HG02885 (cell line): ENCODE measurements around the gene MEX3C.

Experiments
- ATAC-seq: cut with Tn5 transposase; IDR thresholded peaks from one replicate; pipeline ENCODE4 v1.9.1; 2021; ENCODE audit warnings: mild to moderate bottlenecking; ENCODE audit not compliant: unreplicated experiment, poor library complexity

MEX3C gene

DNA sequence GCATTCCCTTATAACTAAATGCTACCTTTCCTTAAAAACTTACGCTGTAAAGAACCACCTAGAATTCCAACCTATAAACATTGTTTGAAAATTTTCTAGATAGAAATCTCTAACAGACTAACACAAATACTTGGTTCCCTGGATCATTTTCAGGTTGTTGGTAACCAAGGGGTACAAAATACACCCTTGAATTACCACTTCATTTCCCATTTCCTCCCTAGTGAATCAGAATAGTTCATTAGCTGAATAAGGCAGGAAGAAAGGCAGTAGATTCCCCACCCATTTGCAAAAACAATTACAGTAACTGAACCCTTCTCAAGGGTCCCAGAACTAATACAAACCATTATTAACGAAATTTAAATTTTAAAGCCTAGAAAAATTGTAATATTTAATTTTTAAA, 5.5 kb downstream of the MEX3C start:
- no peak for ATAC-seq

DNA sequence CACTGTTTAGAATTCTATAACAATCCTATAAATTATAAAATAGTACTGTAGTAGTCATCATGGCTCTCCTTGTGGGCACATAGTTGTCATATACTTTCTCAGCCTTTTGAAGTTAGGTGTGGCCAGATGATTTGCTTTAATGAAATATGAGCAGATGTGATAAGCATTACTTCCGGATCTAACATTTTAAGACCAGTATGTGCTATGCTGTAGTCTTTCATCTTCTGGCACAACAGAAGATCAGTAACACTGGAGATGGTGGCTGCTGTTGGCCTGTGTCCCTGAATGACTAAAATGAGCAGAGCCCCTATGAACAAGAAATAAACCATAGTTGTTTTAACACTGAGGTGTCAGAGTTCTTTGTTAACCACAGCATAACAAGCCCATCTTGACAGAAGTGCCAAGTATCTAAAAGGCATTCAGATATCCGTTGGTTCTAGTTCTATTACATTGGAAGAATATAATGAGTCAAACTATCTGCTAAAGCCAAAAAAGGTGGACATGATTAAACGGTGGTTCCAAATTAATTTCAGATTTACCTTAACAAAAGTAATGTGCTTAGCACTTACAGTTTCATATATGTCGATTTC, 6.3 kb downstream of the MEX3C start:
- ATAC-seq: no peak

DNA sequence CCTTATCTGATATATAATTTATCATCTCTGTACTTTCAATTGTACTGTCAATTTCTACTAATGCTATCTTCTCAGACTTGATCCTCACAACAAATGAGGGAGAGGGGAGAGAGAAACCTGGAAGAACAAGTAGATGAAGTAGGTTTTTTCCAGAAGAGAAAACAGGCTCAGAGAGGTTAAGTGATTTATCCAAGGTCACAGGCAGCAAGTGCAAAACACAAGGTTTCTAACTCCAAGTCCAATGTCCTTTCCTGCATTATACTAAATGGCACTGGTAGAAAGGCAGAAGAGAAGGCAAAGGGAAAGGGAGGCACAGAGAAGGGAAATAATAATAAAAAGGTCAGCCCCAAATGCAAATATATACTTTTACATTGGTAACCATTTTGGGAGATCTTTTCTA, 7.5 kb downstream of the MEX3C start:
- no peak for ATAC-seq

DNA sequence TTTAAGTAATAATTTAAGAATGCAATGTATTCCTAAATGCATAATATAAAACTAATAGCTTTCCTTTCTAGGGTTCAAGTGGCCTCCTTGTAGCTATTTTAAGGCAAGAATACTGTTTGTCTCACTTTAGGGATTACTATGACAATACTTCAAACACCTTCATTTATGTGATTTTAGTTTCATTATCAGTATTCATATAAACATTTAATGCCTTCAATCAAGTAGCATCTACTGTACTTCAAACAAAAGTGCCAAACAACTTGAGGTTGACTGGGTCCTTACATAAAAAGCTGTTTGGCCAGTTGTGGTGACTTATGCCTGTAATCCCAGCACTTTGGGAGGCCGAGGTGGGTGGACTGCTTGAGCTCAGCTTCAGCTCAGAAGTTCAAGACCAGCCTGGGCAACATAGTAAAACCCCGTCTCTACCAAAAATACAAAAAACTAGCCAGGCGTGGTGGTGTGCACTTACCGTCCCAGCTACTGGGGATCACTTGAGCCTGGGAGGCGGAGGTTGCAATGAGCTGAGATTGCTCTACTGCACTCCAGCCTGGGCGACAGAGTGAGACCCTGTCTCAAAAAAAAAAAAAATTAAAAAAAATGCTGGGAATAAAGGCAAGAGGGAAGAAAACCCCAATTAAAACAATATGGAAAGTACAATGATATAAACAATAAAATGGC, 9.3 kb downstream of the MEX3C start:
- ATAC-seq: peak; percentile 40

DNA sequence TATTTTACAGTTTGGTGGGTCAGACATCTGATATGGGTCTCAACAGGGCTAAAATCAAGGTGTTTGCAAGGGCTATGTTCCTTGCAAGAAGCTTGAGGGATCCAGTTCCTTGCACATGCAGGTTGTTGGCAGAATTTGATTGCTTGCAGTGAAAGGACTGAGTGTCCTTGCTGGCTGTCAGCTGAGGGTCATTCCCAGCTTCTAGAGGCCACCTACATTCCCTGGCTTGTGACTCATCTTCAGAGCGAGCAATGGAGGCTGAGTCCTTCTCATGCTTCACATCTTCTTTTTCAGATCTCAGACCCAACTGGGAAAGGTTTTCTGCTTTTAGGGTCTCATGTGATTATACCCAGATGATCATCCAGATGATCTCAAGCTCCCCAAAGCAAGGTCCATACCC, 12.4 kb downstream of the MEX3C start:
- ATAC-seq: no peak

DNA sequence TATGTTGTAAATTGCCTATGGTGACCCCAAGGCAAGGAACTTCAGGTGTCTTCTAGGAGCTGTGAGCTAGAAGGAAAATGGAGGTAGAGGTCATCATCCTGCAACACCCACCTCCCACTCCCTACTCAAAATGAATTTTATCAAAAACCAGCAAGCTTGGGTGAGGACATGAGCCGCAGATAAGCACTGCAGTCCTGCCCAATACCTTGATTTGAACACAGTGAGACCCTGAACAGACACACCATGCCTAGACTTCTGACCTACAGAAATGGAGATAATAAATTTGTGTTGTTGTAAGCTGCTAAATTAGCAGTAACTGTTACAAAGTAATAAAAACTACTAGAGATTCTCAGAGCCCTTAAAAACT, 13.4 kb downstream of the MEX3C start:
- no peak for ATAC-seq

DNA sequence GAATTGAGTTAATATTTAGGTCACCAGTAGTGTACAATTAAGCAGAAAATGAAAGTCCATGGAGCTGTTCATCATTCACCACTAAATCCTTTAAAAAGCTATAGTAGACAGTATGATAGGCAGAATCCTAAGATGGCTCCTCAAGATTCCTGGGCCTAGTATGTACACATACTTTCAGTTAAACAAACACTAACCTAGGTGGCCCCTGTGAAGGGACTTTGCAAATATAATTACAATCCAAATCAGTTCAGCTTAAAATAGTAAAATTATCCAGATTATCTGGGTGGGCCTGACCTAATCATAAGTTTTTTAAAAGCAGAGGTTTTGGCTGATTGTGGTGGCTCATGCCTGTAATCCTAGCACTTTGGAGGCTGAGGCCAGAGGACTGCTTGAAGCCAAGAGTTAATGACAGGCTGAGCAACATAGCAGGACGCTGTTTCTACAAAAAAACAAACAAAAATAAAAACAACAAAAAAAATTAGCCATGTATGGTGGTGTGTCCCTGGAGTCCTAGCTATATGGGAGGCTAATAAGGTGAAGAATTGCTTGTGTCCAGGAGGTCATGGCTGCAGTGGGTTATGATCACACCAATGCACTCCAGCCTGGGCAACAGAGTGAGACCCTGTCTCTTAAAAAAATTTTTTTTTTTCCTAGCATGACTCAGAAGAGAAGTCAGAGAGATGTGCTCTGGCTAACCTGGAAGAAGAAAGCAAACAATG, 13.9 kb downstream of the MEX3C start:
- ATAC-seq: no peak

DNA sequence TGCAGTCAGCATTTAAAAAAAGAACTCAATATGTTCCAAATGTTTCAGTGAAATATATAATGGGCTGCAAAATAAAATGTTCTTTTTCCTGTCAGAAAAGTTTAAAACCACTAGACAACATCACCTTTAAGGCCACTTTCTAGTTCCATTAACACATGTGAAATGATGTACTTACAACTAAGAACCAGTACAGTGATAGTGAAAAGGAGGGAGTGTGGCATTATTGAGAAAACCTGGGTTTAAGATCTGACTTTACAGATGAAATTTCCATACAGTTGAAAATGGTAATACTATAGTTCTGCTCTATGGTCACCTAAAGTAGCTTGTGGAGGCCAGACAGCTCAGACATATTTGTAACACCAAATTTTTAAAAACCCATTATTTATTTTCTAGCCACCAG, 14.7 kb downstream of the MEX3C start:
- no peak for ATAC-seq

DNA sequence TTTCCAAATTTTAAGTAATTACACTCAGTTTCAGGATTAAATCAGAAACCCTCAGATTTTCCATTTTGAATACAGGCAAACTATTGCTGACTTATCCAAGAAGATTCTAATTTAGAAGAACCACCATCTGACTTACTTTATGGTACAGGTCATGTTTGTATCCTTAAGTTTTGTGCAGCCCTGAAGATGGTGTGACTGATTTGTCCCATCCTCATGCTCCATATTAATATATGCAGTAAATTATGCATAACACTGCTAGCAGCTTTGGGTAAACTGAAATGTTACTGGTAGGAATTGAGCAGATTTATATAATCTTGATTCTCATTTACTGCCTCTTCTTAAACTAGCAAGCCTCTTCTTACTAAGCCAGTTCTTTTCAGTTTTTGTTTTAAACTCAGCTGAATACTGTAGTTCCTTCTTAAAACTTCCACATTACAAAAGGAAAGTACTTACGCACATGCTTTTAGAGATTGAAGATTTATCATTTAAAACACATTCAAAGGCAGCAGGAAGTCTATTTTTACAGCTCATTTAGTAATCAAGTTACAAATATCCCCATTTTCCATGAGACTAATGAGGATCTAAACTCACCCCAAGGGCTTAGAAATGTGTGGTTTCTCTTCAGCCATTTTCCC, 25.7 kb downstream of the MEX3C start:
- no peak for ATAC-seq

DNA sequence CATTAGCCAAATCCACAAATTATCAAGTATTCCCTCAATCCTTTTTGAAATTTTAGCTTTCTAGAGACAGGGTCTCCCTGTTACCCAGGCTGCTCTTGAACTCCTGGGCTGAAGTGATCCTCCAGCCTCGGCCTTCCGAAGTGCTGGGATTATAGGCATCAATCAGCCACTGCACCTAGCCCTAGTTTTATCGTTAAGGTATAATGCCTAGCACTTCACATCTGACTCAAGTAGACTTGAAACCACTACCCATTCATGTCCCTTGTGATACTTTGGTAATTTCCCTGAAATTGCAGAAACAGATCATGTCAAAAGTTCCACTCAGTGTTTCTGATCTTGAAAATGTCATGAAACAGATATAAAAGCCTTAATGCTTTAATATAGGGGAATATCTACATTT, 26.3 kb downstream of the MEX3C start:
- peak; percentile 63 for ATAC-seq

DNA sequence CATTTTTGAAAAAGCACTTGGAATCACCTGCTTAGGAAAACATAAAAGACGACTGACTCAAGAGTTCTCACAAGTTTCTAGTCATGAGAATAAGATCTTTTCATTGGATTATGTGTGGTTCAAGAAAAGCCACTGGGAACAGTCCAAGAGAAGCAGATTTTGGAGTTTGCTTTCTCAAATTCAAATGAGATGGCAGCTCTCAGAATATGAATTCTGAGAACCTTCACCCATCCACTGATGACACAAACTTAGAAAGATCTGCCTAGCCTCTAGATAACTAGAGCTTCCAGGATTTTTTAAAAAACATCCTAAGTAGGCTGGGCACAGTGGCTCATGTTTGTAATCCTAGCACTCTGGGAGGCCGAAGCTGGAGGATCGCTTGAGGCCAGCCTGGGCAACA, 26.8 kb downstream of the MEX3C start:
- ATAC-seq: no peak

DNA sequence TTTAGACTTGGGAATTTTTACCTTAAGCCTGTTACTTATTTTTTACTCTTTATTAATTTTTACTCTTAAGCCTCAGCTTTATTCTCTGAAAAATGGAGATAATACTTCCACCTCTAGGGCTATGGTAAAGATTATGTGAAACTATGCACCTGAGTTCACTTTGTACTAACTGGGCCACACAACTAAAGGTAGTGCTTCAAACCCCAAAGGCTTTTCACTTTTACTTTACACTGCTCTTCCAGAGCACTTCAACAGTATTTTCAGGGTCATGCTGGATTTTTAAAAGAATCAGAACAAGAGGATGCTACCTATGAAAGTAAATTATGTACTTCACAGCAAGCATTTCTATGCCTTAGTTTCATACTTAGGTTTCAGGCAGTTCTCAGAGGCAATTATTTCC, 27.8 kb downstream of the MEX3C start:
- ATAC-seq: peak; percentile 41

DNA sequence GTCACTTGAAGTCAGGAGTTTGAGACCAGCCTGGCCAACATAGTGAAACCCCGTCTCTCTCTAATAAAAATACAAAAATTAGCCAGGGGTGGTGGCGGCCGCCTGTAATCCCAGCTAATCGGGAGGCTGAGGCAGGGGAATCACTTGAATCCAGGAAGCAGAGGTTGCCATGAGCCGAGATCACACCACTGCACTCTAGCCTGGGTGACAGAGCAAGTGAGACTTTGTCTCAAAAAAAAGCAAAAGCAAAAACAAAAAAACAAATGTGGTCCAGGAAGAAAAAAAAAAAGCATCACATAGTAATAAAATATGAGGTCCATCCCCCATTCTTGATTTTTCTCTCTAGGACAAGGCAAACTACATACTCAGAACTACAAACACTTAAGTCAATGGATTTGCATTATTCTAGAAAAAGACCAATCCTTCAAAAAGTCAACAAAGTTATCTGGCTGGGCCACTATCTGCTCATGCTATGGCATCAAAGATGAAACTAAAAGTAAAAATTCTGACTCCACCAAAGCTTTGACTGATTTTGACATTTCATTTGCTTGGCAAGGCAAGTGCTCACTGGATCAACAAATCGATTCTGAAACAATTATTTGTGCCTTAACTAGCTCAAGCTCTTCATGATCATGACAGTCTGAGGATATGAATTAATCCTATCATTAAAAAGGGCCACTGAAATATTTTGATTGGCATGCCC, 28.4 kb downstream of the MEX3C start:
- peak; percentile 35 for ATAC-seq

DNA sequence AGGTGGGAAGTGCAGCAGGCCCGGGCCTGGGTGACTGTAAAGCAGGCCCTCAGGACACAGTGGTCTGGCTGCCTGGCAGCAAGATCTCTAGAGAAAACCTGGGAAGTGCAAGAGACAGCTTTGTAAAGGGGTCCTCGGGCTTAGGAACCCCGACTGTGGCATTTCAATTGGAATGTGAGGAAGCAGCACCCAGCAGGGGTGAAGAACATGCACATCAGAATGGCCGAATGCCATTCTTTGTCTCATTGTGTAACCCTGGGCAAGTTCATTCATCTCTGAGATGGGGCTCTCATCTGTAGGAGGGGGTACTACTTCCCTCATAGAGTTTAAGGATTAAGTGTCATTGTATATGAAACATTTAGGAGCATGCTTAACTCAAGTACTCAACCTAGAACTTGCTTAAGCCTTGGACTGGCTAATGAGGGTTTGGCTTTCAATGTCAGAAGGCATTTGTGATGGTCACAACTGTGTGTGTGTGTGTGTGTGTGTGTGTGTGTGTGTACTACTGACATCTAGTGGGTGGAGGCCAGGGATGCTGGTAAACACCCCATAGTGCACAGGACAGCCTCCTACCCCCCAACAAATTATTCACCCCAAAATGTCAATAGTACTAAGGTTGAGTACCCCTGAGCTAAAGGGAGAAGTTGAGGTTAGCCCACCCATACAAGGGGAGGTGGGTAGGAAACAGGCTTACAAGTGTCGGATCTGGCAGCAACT, 29.3 kb downstream of the MEX3C start:
- no peak for ATAC-seq

DNA sequence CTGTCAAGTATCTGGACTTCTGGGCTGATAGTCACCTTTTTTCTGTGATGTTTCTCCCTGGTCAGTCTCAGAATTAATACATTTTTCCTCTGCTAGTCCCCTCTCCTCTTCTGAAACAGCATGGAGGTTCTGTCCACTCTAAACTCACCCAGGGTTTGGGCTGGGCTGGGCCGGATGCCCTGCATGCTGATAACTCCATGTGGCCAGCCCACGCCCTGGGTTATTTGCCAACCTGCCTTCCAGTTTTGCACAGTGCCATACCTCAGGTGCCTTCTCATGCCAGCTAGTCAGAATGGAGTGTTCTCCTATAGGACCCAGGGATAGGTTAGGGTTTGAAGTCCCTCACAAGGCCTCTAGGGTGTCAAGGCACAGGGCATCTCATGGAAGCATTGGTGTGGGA, 32.2 kb downstream of the MEX3C start:
- ATAC-seq: no peak

DNA sequence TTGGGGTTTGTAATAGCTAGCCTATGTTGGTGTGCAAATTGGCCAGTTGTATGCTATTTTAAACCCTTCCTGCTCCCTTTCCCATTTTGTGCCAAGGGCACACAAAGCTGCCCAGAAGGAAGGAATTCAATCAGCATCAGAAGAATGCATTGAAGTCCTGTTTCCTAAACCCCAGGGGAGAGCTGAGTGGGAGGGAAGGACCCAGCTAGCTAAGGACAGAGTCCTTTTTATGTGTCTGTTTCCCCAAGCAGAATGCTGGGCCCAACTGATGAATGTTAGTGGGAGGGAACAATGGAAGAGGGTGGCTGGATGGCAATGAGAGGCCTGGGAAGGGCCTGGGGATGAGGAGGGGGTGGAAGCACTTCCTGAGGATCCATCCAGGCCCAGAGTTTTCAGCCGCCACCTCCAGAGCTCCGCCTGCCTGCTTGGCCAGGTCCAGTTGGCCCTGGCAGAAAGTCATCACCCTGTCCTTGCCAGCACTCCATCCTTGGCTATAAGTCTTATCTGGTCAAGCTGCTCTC, 32.7 kb downstream of the MEX3C start:
- ATAC-seq: no peak

DNA sequence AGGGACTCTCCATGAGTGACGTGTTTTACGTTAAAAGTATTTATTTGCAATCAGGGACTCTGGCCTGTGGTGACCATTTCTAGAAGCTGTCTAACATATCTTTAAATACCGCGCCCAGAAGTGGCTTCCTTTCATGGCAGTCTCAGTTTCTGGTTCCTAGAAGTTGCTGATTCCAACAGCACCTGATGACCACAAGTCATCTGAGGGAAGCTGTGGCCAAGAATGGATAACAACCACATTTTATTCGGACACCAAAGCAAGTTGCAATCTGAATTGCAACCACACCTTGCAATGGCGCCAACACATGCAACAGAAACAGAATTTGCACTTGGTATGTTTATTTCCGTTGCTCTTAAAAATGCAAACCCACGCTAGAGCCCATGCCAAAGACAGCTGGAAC, 33.1 kb downstream of the MEX3C start:
- ATAC-seq: no peak

DNA sequence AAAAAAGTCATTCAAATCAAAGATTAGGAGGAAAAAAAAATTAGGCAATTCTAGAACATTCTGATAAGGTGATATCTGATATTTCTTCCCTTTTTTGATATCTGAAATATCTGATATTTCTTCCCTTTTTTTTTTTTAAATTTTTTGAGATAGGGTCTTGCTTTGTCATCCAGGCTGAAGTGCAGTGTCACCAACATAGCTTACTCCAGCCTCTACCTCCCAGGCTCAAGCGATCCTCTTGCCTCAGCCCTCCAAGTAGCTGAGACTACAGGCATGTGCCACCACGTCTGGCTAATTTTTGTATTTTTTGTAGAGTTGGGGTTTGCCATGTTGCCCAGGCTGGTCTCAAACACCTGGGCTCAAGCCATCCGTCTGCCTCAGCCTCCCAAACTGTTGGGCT, 33.9 kb downstream of the MEX3C start:
- no peak for ATAC-seq

DNA sequence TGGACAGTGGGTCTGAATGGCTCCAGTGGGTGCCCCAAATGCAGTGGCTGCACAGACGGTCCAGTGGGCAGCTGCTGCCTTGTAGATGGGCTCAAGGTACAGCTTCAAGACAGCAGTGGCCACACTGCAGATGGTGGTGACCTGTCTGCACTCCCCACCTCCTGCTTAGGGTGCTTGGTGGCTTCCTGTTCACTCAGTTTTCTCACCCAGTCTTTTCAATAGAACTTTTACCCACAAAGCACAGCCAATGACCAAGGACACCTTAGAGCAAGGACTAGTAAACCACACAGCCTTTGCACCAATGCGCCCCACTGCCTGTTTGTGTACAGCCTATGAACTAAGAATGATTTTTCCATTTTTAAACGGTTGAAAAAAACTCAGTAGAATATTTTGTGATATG, 34.9 kb downstream of the MEX3C start:
- no peak for ATAC-seq

DNA sequence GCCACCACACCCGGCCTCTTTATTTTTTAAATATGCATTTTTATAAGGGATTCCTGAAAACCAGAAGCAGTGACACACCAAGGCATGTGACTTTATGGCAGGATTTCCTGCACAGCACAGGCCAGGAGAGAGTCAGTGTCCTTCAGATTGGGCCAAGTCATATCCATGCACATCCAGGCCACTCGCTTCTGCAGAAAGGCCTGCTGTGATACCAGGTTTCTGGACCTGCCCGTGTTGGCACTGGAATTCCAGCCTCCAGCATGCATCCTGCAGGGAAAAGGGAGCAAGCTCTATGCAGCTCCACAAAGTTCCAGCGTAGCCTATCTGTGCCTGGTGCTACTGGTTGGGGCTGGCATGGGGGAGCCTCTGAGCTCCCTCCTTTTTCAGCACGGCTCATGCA, 36.8 kb downstream of the MEX3C start:
- no peak for ATAC-seq
